GM12878 (cell line): ENCODE results near the gene ZNF341. TPM values are rescaled to one million over a fixed set of nuclear protein-coding genes. Genes with fewer than 3 reads are reported as not detected.

Source experiments
- BRCA1 ChIP-seq: IDR thresholded peaks from 2 replicates; pipeline ENCODE4 v1.6.1; 2011; ENCODE audit warnings: low read depth, low read length, improper control_type of control experiment
- MLLT1 ChIP-seq: fragments of 450-650 bp; IDR thresholded peaks from 2 replicates; pipeline ENCODE4 v1.6.1; 2016; ENCODE audit warnings: mild to moderate bottlenecking
- MXI1 ChIP-seq: fragments of 150-350 bp; IDR thresholded peaks from 2 replicates; pipeline ENCODE4 v1.6.1; 2011; ENCODE audit warnings: low read depth, mild to moderate bottlenecking, inconsistent platforms, low read length, improper control_type of control experiment
- MYB ChIP-seq: fragments of 150-350 bp; IDR thresholded peaks from 2 replicates; pipeline ENCODE4 v1.6.1; 2014; ENCODE audit warnings: mild to moderate bottlenecking, low read depth, low read length, borderline replicate concordance
- NFIC ChIP-seq: IDR thresholded peaks from 2 replicates; pipeline ENCODE4 v1.6.1; 2012; ENCODE audit warnings: low read depth, mild to moderate bottlenecking, inconsistent platforms, low read length, moderate library complexity
- NRF1 ChIP-seq: conservative IDR thresholded peaks from 2 replicates; pipeline ENCODE4 v1.6.1; 2011; ENCODE audit warnings: mild to moderate bottlenecking, low read depth, low read length, improper control_type of control experiment
- PAX8 ChIP-seq: fragments of 450-650 bp; IDR thresholded peaks from 2 replicates; pipeline ENCODE4 v1.6.1; 2017; ENCODE audit warnings: mild to moderate bottlenecking, moderate library complexity
- RBBP5 ChIP-seq: fragments of 200-600 bp; sonication (generic); conservative IDR thresholded peaks from 2 replicates; pipeline ENCODE4 v1.6.1; 2016
- REST ChIP-seq: IDR thresholded peaks from 2 replicates; pipeline ENCODE4 v1.6.1; 2012; ENCODE audit warnings: mild to moderate bottlenecking, low read depth, low read length
- SKIL ChIP-seq: fragments of 450-650 bp; IDR thresholded peaks from 2 replicates; pipeline ENCODE4 v1.6.1; 2017; ENCODE audit warnings: mild to moderate bottlenecking, low read depth, inconsistent platforms; ENCODE audit not compliant: poor library complexity, severe bottlenecking
- SMARCA5 ChIP-seq: fragments of 450-650 bp; IDR thresholded peaks from 2 replicates; pipeline ENCODE4 v1.6.1; 2017; ENCODE audit warnings: mild to moderate bottlenecking
- YBX1 ChIP-seq: fragments of 450-650 bp; IDR thresholded peaks from 2 replicates; pipeline ENCODE4 v1.6.1; 2016; ENCODE audit warnings: antibody characterized with exemption
- polyA plus RNA-seq, 11 experiments: library from polyadenylated mRNA; depleted of rRNA in 4 of 11; unstranded in 6 of 11; stranded (reverse) in 5 of 11; fragments of >200 nt; fragmentation: Nextera tagmentation in 4 of 11; fragmentation: Illumina TruSeq in 1 of 11; extraction: Ambion mirVana in 4 of 11; extraction: Trizol in 1 of 11; gene quantifications; 1 replicate in 1 of 11; 2 replicates in 10 of 11; pipeline versions ENCODE4 v1.2.1 to v1.2.3, GENCODE V29; 2011 to 2016; ENCODE audit warnings: inconsistent platforms in 2 of 11, missing spikeins in 2 of 11, low read depth in 1 of 11
- total RNA-seq, 4 experiments: library from RNA; depleted of rRNA in 3 of 4; stranded (reverse); fragments of >200 nt in 3 of 4; fragmentation: Illumina TruSeq in 1 of 4; extraction: Trizol in 1 of 4; gene quantifications; 2 replicates each; pipeline versions ENCODE4 v1.2.1 to v1.2.3, GENCODE V29; 2013 to 2021
- TF ChIP-seq, protein P1 (sequence below): IDR thresholded peaks from 2 replicates; pipeline ENCODE4 v1.6.1; 2011; ENCODE audit warnings: mild to moderate bottlenecking, low read depth, low read length, moderate library complexity; ENCODE audit not compliant: insufficient replicate concordance

The ZNF341 gene
- total and polyA plus RNA-seq, 10 of the 15 experiments (the other 5 are each of a cell fraction or from before 2014, with no cell fraction given) = 0.18 to 5.0 (median 2.6) TPM

DNA sequence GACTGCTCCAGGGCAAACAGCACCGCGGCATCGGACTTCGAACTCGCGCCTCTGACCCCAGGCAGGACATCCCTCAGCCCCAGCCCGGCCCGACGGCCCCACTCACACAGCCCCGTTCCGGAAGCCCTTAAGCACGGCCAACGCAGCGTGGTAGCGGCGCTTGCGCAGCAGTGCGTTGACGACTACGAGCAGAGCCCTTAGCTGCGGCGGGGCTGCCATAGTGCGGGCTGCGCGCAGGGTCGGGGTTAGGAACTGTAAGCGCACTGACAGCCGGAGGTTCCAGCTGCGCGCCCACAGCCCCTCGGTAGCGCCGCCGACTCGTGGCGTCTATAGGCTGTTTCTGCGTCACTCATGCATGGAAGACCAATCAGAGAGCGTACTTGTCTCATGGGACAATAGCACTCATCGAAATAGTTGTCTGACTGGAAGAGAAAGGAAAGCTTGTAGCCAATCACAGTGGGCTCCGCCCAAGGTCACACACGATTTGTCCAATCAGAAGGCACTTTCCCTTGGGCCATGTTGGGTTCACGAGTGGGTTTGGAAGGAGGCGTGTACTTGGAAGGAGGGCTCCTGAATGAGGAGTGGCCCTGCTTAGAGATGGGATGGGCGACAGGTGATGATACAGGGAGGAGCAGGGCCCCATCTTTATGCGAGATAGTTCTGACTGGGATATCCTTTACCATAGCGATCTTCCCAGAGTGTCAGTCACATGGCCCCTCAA, 11.6 kb upstream of the ZNF341 start, which contains the start of gene PXMP4 (continued):
- TF ChIP-seq SKIL (peak; percentile 76), MYB (no peak), MLLT1 (peak; percentile 97), REST (no peak), NRF1 (peak; percentile 41; the same call in 1 of the 2 replicates), PAX8 (no peak), RBBP5 (no peak), BRCA1 (no peak), NFIC (no peak), YBX1 (no peak), MXI1 (peak; percentile 49; the same call in 1 of the 2 replicates), SMARCA5 (no peak)
- TF ChIP-seq, protein P1, sequence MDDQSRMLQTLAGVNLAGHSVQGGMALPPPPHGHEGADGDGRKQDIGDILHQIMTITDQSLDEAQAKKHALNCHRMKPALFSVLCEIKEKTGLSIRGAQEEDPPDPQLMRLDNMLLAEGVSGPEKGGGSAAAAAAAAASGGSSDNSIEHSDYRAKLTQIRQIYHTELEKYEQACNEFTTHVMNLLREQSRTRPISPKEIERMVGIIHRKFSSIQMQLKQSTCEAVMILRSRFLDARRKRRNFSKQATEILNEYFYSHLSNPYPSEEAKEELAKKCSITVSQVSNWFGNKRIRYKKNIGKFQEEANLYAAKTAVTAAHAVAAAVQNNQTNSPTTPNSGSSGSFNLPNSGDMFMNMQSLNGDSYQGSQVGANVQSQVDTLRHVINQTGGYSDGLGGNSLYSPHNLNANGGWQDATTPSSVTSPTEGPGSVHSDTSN = peak; percentile 98
